ENCODE data around the gene ERC1. TPM values are rescaled to one million over a fixed set of nuclear protein-coding genes. Genes with fewer than 3 reads are reported as not detected.

Gene ERC1
- total and polyA plus RNA-seq, 2 donors (not counting 1 experiment from before 2014, with no cell fraction given), result 19.7 to 34.5 TPM

DNA sequence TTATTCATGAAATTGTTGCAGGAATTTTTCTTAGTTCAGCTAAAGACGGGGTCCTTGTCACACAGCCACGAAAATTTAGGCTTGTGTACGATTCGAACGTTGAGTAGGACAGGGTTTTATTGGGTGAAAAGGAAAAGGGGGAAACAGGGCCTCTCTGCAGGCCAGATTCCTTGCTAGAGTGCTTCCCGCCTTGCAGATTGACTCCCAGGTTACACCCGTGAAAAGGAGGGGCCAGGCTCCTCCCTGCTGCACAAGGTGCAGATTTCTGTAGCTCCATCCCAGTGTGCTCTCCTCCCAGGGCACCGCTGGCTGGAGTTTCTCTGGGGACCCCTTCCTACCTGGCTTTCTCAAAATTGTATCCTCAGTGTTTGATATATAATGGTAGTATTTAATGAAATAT lies 221.5 kb downstream of the ERC1 start:
- Histone ChIP-seq H3K27me3 (ENCODE audit: control insufficient read depth, insufficient read depth, low read length) (no peaks in the 10 kb centered on the region), H3K36me3 (ENCODE audit: control insufficient read depth, insufficient read depth, low read length) (no peaks in the 10 kb centered on the region), H4K20me1 (ENCODE audit: control insufficient read depth, extremely low read depth, insufficient read depth, low read length) (no peaks in the 10 kb centered on the region), H3K27ac (ENCODE audit: insufficient read depth, low read length) (no peak overlapping the region), H3K4me2 (ENCODE audit: extremely low read depth, insufficient read depth, low read length) (no peak overlapping the region), H3K4me3 (replicated peaks in 1 of 4; ENCODE audit: control extremely low read depth in 1 of 4, insufficient read depth in 1 of 4, low read depth in 3 of 4, low read length in 4 of 4) (no peak overlapping the region), H3K9ac (ENCODE audit: insufficient read depth, low read length) (no peak overlapping the region), H3K9me3 (ENCODE audit: control insufficient read depth, insufficient read depth, low read depth, low read length) (no peaks in the 10 kb centered on the region), H2AFZ (ENCODE audit: low read length) (no peak overlapping the region), H3K79me2 (ENCODE audit: control insufficient read depth, insufficient read depth, low read length) (no peaks in the 10 kb centered on the region), H3K4me1 (ENCODE audit: control insufficient read depth, extremely low read depth, insufficient read depth, low read length) (peaks cover 3% of the 10 kb centered on the region)
- TF ChIP-seq CTCF (conservative IDR thresholded peaks at IDR 0.05 in 1 of 2, IDR thresholded peaks at IDR 0.05 in 1 of 2; ENCODE audit: low read depth in 1 of 2, low read length in 2 of 2), result no peak
- no peak for TF ChIP-seq EZH2 (IDR thresholded peaks at IDR 0.05; ENCODE audit: low read length, missing control alignments)
- no peak for DNase-seq (ENCODE audit: low read depth in 2 of 2)

DNA sequence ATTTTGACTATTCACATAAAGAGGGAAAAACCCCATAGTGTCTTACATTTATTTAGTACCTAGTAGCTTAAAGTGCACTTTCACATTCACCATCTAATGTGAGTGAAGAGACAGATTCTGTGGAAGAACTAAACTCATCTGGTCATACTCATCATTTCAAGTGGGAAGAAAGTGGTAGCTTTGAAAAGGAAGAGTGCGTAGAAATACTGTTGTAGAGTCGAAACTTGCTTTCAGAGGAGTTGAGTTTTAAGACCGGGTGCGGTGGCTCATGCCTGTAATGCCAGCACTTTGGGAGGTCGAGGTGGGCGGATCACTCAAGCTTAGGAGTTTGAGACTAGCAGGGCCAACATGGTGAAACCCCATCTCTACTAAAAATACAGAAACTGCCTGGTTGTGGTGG lies 222.2 kb downstream of the ERC1 start:
- no peak overlapping the region for H3K9ac ChIP-seq (ENCODE audit: insufficient read depth, low read length)
- H3K4me3 ChIP-seq (replicated peaks in 1 of 4; ENCODE audit: control extremely low read depth in 1 of 4, insufficient read depth in 1 of 4, low read depth in 3 of 4, low read length in 4 of 4), result no peak overlapping the region
- H3K27ac ChIP-seq (ENCODE audit: insufficient read depth, low read length), result no peak overlapping the region
- DNase-seq (ENCODE audit: low read depth in 2 of 2), result no peak
- no peaks in the 10 kb centered on the region for H4K20me1 ChIP-seq (ENCODE audit: control insufficient read depth, extremely low read depth, insufficient read depth, low read length)
- H3K27me3 ChIP-seq (ENCODE audit: control insufficient read depth, insufficient read depth, low read length), result no peaks in the 10 kb centered on the region
- no peaks in the 10 kb centered on the region for H3K36me3 ChIP-seq (ENCODE audit: control insufficient read depth, insufficient read depth, low read length)
- H3K9me3 ChIP-seq (ENCODE audit: control insufficient read depth, insufficient read depth, low read depth, low read length), result no peaks in the 10 kb centered on the region
- H3K4me2 ChIP-seq (ENCODE audit: extremely low read depth, insufficient read depth, low read length), result no peak overlapping the region
- no peak overlapping the region for H2AFZ ChIP-seq (ENCODE audit: low read length)
- peaks cover 3% of the 10 kb centered on the region for H3K4me1 ChIP-seq (ENCODE audit: control insufficient read depth, extremely low read depth, insufficient read depth, low read length)
- no peak for TF ChIP-seq EZH2 (IDR thresholded peaks at IDR 0.05; ENCODE audit: low read length, missing control alignments)
- TF ChIP-seq CTCF (conservative IDR thresholded peaks at IDR 0.05 in 1 of 2, IDR thresholded peaks at IDR 0.05 in 1 of 2; ENCODE audit: low read depth in 1 of 2, low read length in 2 of 2), result no peak
- no peaks in the 10 kb centered on the region for H3K79me2 ChIP-seq (ENCODE audit: control insufficient read depth, insufficient read depth, low read length)

- Histone ChIP-seq H4K20me1 (ENCODE audit: control insufficient read depth, extremely low read depth, insufficient read depth, low read length) (no peaks in the 10 kb centered on the region), H3K27ac (ENCODE audit: insufficient read depth, low read length) (no peak overlapping the region), H3K4me2 (ENCODE audit: extremely low read depth, insufficient read depth, low read length) (no peak overlapping the region), H3K9me3 (ENCODE audit: control insufficient read depth, insufficient read depth, low read depth, low read length) (no peaks in the 10 kb centered on the region), H3K9ac (ENCODE audit: insufficient read depth, low read length) (no peak overlapping the region), H3K27me3 (ENCODE audit: control insufficient read depth, insufficient read depth, low read length) (no peaks in the 10 kb centered on the region), H3K36me3 (ENCODE audit: control insufficient read depth, insufficient read depth, low read length) (no peaks in the 10 kb centered on the region), H2AFZ (ENCODE audit: low read length) (no peak overlapping the region), H3K4me1 (ENCODE audit: control insufficient read depth, extremely low read depth, insufficient read depth, low read length) (peaks cover 3% of the 10 kb centered on the region), H3K4me3 (replicated peaks in 1 of 4; ENCODE audit: control extremely low read depth in 1 of 4, insufficient read depth in 1 of 4, low read depth in 3 of 4, low read length in 4 of 4) (no peak overlapping the region), H3K79me2 (ENCODE audit: control insufficient read depth, insufficient read depth, low read length) (no peaks in the 10 kb centered on the region)
- no peak for DNase-seq (ENCODE audit: low read depth in 2 of 2)
- no peak for TF ChIP-seq CTCF (conservative IDR thresholded peaks at IDR 0.05 in 1 of 2, IDR thresholded peaks at IDR 0.05 in 1 of 2; ENCODE audit: low read depth in 1 of 2, low read length in 2 of 2)
- TF ChIP-seq EZH2 (IDR thresholded peaks at IDR 0.05; ENCODE audit: low read length, missing control alignments), result no peak
Measured at GRCh38 chr12:1213618-1214205, 222.7 kb downstream of the ERC1 start.
